ENCODE measurements around the gene WDR75. TPM values are rescaled to one million over a fixed set of nuclear protein-coding genes. Genes with fewer than 3 reads are reported as not detected.
"Not testable (repeated sequence)": the region's sequence is repeated elsewhere in the genome, so short reads cannot be mapped to it uniquely, and the experiment has no call there.

Gene WDR75
- total RNA-seq, 1 donor from 2014 or later: 46.8 TPM

- no peaks in the 10 kb centered on the region for H3K27me3 ChIP-seq (ENCODE audit: control insufficient read depth, insufficient read depth, low read length)
Observed at GRCh38 chr2:189427872-189428271, 13.4 kb upstream of the WDR75 start.

GRCh38 chr2:189430448-189430847 is 10.8 kb upstream of the WDR75 start:
- not testable (repeated sequence) for H3K36me3 ChIP-seq (ENCODE audit: control insufficient read depth, insufficient read depth, low read length); H3K27me3 ChIP-seq (ENCODE audit: control insufficient read depth, insufficient read depth, low read length); H3K4me3 ChIP-seq (ENCODE audit: low read depth, low read length); DNase-seq (ENCODE audit: low read depth)

More at GRCh38 chr2:189427872-189428271, 13.4 kb upstream of the WDR75 start:
- no peak for DNase-seq (ENCODE audit: low read depth)
- TF ChIP-seq CTCF (IDR thresholded peaks at IDR 0.05; ENCODE audit: insufficient read depth, low read length, poor library complexity, severe bottlenecking): no peak
- no peaks in the 10 kb centered on the region for H3K36me3 ChIP-seq (ENCODE audit: control insufficient read depth, insufficient read depth, low read length)
- no peak overlapping the region for H3K4me3 ChIP-seq (ENCODE audit: low read depth, low read length)

GRCh38 chr2:189435803-189436202 is 5.5 kb upstream of the WDR75 start:
- DNase-seq (ENCODE audit: low read depth); H3K27me3 ChIP-seq (ENCODE audit: control insufficient read depth, insufficient read depth, low read length); H3K36me3 ChIP-seq (ENCODE audit: control insufficient read depth, insufficient read depth, low read length); H3K4me3 ChIP-seq (ENCODE audit: low read depth, low read length): not testable (repeated sequence)

- no peak for DNase-seq (ENCODE audit: low read depth)
- no peaks in the 10 kb centered on the region for H3K36me3 ChIP-seq (ENCODE audit: control insufficient read depth, insufficient read depth, low read length)
- no peak for TF ChIP-seq CTCF (IDR thresholded peaks at IDR 0.05; ENCODE audit: insufficient read depth, low read length, poor library complexity, severe bottlenecking)
- H3K27me3 ChIP-seq (ENCODE audit: control insufficient read depth, insufficient read depth, low read length): no peaks in the 10 kb centered on the region
- no peak overlapping the region for H3K4me3 ChIP-seq (ENCODE audit: low read depth, low read length)
Observed at GRCh38 chr2:189437926-189438325, 3.3 kb upstream of the WDR75 start.

- no peak for TF ChIP-seq CTCF (IDR thresholded peaks at IDR 0.05; ENCODE audit: insufficient read depth, low read length, poor library complexity, severe bottlenecking)
- H3K27me3 ChIP-seq (ENCODE audit: control insufficient read depth, insufficient read depth, low read length): no peaks in the 10 kb centered on the region
- no peak for DNase-seq (ENCODE audit: low read depth)
- H3K4me3 ChIP-seq (ENCODE audit: low read depth, low read length): no peak overlapping the region
- no peaks in the 10 kb centered on the region for H3K36me3 ChIP-seq (ENCODE audit: control insufficient read depth, insufficient read depth, low read length)
Observed at GRCh38 chr2:189439342-189439741, 1.9 kb upstream of the WDR75 start.

- peak overlapping the region; percentile 84 for H3K4me3 ChIP-seq (ENCODE audit: low read depth, low read length)
- TF ChIP-seq CTCF (IDR thresholded peaks at IDR 0.05; ENCODE audit: insufficient read depth, low read length, poor library complexity, severe bottlenecking): no peak
- no peaks in the 10 kb centered on the region for H3K27me3 ChIP-seq (ENCODE audit: control insufficient read depth, insufficient read depth, low read length)
- DNase-seq (ENCODE audit: low read depth): no peak
- no peaks in the 10 kb centered on the region for H3K36me3 ChIP-seq (ENCODE audit: control insufficient read depth, insufficient read depth, low read length)
Observed at GRCh38 chr2:189440644-189440946, 679 bp upstream of the WDR75 start.

GRCh38 chr2:189441709-189442074 is 418 bp downstream of the WDR75 start:
- no peaks in the 10 kb centered on the region for H3K36me3 ChIP-seq (ENCODE audit: control insufficient read depth, insufficient read depth, low read length)
- H3K27me3 ChIP-seq (ENCODE audit: control insufficient read depth, insufficient read depth, low read length): no peaks in the 10 kb centered on the region
- no peak for DNase-seq (ENCODE audit: low read depth)
- TF ChIP-seq CTCF (IDR thresholded peaks at IDR 0.05; ENCODE audit: insufficient read depth, low read length, poor library complexity, severe bottlenecking): no peak
- H3K4me3 ChIP-seq (ENCODE audit: low read depth, low read length): peak overlapping the region; percentile 84

Data from kidney epithelial cell (primary cell).